ENCODE results near the gene APAF1. TPM values are rescaled to one million over a fixed set of nuclear protein-coding genes. Genes with fewer than 3 reads are reported as not detected.

APAF1 gene
- total and polyA plus RNA-seq, 9 of the 15 experiments (the other 6 are each of a cell fraction or from before 2014, with no cell fraction given), result 5.1 to 15.7 (median 9.9) TPM

DNA sequence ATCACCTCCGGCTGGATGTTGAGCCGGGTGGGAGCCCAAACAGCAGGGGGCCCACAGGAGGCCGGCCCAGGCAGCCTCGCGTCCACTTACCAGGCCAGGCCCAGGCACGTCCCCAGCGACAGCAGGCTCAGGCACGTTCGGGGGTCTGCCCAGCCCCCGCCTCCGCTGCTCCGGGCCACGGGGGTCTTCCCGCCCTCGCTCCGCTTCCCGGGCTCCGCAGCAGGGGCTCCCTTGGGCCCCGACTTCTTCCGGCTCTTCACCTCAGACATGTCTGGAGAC is 718 bp upstream of the APAF1 start (continued):
- TF ChIP-seq, protein P1, sequence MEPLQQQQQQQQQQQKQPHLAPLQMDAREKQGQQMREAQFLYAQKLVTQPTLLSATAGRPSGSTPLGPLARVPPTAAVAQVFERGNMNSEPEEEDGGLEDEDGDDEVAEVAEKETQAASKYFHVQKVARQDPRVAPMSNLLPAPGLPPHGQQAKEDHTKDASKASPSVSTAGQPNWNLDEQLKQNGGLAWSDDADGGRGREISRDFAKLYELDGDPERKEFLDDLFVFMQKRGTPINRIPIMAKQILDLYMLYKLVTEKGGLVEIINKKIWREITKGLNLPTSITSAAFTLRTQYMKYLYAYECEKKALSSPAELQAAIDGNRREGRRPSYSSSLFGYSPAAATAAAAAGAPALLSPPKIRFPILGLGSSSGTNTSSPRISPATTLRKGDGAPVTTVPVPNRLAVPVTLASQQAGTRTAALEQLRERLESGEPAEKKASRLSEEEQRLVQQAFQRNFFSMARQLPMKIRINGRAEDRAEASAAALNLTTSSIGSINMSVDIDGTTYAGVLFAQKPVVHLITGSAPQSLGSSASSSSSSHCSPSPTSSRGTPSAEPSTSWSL (CRISPR knock-in tag; IDR thresholded peaks at IDR 0.05; ENCODE audit: borderline replicate concordance), result no peak
- 0 out of 2 replicates have a peak, but pooled peaks have one; percentile 28 for TF ChIP-seq MBD2 (IDR thresholded peaks at IDR 0.05; ENCODE audit: borderline replicate concordance, low read depth)
- TF ChIP-seq STAG1 (CRISPR knock-in tag; IDR thresholded peaks at IDR 0.05; ENCODE audit: borderline replicate concordance), result 0 out of 2 replicates have a peak, but pooled peaks have one; percentile 26
- no peak for TF ChIP-seq ZKSCAN8 (CRISPR knock-in tag; IDR thresholded peaks at IDR 0.05)
- no peak for TF ChIP-seq ZNF217 (CRISPR knock-in tag; IDR thresholded peaks at IDR 0.05)
- TF ChIP-seq FOXP1 (CRISPR knock-in tag; IDR thresholded peaks at IDR 0.05), result peak; percentile 17; the same call in 1 of the 2 replicates
- peak; percentile 31 for TF ChIP-seq TAF1 (IDR thresholded peaks at IDR 0.05; ENCODE audit: control insufficient read depth, extremely low read depth, insufficient read depth, low read length, severe bottlenecking)
- TF ChIP-seq CEBPB (tag; IDR thresholded peaks at IDR 0.05), result no peak
- TF ChIP-seq, protein P2, sequence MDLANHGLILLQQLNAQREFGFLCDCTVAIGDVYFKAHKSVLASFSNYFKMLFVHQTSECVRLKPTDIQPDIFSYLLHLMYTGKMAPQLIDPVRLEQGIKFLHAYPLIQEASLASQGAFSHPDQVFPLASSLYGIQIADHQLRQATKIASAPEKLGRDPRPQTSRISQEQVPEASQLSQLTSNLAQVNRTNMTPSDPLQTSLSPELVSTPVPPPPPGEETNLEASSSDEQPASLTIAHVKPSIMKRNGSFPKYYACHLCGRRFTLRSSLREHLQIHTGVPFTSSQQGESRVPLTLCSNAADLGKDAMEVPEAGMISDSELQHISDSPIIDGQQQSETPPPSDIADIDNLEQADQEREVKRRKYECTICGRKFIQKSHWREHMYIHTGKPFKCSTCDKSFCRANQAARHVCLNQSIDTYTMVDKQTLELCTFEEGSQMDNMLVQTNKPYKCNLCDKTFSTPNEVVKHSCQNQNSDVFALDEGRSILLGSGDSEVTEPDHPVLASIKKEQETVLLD (IDR thresholded peaks at IDR 0.05), result peak; percentile 19; the same call in 1 of the 2 replicates
- 0 out of 2 replicates have a peak, but pooled peaks have one; percentile 40 for TF ChIP-seq ZNF263 (CRISPR knock-in tag; IDR thresholded peaks at IDR 0.05; ENCODE audit: borderline replicate concordance)
- peak; percentile 37; the same call in 1 of the 2 replicates for TF ChIP-seq RB1 (IDR thresholded peaks at IDR 0.05; ENCODE audit: low read depth)
- no peak for TF ChIP-seq HCFC1 (IDR thresholded peaks at IDR 0.05; ENCODE audit: low read depth, low read length)
- TF ChIP-seq, protein P3, sequence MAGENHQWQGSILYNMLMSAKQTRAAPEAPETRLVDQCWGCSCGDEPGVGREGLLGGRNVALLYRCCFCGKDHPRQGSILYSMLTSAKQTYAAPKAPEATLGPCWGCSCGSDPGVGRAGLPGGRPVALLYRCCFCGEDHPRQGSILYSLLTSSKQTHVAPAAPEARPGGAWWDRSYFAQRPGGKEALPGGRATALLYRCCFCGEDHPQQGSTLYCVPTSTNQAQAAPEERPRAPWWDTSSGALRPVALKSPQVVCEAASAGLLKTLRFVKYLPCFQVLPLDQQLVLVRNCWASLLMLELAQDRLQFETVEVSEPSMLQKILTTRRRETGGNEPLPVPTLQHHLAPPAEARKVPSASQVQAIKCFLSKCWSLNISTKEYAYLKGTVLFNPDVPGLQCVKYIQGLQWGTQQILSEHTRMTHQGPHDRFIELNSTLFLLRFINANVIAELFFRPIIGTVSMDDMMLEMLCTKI (IDR thresholded peaks at IDR 0.05; ENCODE audit: partially characterized antibody), result no peak
- TF ChIP-seq, protein P4, sequence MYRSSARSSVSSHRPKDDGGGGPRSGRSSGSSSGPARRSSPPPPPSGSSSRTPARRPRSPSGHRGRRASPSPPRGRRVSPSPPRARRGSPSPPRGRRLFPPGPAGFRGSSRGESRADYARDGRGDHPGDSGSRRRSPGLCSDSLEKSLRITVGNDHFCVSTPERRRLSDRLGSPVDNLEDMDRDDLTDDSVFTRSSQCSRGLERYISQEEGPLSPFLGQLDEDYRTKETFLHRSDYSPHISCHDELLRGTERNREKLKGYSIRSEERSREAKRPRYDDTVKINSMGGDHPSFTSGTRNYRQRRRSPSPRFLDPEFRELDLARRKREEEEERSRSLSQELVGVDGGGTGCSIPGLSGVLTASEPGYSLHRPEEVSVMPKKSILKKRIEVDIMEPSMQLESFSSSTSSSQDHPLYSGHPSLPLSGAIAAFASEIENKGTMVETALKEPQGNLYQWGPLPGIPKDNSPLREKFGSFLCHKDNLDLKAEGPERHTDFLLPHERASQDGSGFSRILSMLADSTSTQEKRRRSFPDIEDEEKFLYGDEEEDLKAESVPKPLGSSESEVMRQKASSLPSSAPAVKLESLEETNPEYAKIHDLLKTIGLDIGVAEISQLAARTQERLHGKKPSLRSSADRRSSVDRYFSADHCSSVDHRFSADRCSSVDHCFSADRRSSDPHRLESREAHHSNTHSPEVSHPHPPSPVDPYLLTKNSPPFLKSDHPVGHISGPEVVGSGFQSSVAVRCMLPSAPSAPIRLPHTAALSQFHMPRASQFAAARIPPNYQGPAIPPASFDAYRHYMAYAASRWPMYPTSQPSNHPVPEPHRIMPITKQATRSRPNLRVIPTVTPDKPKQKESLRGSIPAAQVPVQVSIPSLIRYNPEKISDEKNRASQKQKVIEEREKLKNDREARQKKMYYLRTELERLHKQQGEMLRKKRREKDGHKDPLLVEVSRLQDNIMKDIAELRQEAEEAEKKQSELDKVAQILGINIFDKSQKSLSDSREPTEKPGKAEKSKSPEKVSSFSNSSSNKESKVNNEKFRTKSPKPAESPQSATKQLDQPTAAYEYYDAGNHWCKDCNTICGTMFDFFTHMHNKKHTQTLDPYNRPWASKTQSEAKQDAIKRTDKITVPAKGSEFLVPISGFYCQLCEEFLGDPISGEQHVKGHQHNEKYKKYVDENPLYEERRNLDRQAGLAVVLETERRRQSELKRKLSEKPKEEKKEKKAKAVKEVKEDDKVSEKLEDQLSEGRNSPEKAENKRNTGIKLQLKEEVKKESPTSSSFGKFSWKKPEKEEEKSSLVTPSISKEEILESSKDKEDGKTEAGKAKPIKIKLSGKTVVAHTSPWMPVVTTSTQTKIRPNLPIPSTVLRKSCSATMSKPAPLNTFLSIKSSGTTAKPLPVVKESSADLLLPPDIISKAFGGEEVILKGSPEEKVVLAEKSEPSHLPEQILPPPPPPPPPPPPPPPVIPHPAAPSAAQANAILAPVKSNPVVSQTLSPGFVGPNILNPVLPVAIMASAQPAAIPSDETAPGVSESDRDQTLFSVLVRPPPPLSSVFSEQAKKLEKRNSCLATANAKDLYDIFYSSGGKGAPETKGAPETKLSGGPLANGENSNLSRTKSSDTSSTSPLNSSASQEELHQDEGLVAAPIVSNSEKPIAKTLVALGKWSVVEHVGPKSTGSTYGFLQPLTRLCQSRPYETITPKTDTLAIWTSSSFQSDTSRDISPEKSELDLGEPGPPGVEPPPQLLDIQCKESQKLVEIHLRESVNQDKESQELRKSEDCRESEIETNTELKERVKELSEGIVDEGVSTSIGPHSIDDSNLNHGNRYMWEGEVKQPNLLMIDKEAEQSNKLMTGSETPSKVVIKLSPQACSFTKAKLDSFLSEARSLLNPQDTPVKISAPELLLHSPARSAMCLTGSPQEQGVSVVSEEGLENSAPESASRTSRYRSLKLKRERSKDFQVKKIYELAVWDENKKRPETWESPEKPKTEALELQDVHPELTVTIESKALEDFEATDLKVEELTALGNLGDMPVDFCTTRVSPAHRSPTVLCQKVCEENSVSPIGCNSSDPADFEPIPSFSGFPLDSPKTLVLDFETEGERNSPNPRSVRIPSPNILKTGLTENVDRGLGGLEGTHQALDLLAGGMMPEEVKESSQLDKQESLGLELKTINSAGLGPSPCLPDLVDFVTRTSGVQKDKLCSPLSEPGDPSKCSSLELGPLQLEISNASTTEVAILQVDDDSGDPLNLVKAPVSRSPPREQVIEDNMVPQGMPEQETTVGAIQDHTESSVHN (IDR thresholded peaks at IDR 0.05; ENCODE audit: borderline replicate concordance in 1 of 2, low read depth in 1 of 2), result no peak

Data from K562 (cell line).